Occipital lobe (tissue), 2 donors: ENCODE data around the gene CRYM. TPM values are rescaled to one million over a fixed set of nuclear protein-coding genes. Genes with fewer than 3 reads are reported as not detected.
"Not testable (repeated sequence)": the region's sequence is repeated elsewhere in the genome, so short reads cannot be mapped to it uniquely, and the experiment has no call there.

Experiments
- DNase-seq: peaks from one replicate; lab custom pipeline; 2025; lab: John Stamatoyannopoulos, UW
- total RNA-seq: library from RNA; depleted of rRNA; stranded (reverse); fragments of >200 nt; gene quantifications from one replicate; pipeline ENCODE4 v1.2.3, GENCODE V29; 2014

Gene CRYM
- total RNA-seq, 1 donor from 2014 or later = 66.6 TPM

DNA sequence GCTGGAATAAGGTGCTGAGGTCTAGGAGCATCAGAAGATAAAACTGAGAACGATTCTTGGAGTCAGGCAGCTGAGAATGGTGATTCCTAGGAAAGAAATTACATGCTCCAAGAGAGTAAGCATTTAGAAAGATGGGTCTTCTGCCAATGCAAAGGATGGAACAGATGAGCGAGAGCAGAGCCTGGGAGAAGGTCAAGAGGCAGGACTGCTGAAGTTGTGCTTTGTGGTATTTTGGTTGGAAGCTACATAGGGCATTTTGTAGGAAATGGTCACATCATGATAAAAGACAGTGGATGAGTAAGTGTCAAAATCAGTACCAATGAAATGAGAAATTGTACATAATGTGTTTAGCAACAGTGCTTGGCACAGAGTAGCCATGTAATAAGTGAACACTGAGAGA, 1.4 kb upstream of the CRYM start:
- DNase-seq = no peak

DNA sequence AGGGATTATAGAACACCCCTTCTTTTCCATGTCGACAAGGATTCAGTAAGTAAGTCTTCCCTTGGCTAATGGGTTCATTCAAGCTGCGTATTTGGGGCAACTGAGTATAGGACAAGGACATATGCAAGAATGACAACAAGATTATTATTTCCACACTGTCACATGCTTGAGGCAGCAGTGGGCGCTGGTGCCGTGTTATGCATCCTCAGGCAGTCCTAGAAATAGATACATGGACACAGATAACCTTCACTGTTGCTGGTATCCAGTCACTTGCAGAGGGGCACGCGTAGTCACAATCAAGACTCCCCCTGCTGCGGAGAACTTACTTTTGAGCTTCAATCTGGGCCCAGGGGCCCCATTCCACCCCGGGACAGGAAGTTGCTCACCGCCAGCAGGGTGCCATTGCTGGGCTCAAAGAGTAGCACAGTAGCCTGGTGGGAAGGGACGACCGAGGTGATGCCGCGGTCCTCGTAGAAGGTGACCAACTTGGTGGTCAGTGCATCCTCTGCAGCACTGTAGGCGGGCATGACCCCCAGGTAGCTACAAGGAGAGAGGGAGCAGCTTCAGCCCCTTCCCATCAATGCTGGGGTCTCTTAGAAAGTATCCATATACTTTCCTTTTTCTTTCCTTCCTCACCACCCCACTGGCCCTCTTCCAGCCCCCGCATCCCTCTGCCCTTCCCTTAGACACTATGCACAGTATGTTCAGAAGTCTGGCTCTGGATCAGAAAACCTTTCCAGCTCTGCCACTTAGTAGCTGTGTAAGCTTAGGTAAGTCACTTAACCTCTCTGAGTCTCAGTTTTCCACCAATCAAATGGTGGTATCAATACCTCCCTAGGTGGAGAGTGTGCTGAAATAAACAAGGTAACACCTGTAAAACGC, 804 bp downstream of the CRYM start:
- DNase-seq = no peak

DNA sequence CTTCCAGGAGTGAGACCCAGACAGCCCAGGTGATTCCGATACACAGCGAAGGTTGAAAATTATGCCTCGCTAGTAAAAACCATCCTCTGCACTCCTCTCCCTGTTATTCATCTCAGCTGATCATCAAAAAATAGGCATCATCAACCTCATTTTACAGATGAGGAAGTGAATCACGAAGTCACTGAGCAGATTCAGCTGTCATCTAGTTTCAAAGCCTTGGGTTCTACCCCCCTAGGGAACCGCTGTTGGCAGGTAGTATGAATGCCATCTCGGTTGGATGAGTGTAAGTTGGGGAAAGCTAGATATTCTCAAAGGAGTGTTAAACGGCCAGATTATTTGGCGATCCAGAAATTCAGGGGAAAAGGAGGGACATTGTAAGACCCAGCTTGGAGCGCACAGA, 2.0 kb downstream of the CRYM start:
- no peak for DNase-seq

DNA sequence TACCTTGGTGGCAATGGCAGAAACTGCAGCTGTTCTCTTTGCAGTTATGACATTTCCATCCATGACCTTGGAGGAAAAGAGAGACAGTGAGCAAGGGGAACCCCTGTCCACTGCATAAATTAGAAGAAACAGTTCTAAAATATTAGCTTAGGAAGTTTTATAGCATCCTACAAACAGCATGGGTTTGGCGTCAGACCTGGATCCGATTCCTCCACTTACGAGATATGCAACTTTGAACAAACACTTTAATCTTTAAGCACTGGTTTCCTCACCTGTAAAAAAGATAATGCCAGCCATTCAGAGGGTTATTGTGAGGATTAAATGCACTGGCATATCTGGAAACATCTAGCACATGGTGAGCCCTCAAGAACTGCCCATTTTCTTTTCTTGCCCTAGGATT, 2.6 kb downstream of the CRYM start:
- no peak for DNase-seq

DNA sequence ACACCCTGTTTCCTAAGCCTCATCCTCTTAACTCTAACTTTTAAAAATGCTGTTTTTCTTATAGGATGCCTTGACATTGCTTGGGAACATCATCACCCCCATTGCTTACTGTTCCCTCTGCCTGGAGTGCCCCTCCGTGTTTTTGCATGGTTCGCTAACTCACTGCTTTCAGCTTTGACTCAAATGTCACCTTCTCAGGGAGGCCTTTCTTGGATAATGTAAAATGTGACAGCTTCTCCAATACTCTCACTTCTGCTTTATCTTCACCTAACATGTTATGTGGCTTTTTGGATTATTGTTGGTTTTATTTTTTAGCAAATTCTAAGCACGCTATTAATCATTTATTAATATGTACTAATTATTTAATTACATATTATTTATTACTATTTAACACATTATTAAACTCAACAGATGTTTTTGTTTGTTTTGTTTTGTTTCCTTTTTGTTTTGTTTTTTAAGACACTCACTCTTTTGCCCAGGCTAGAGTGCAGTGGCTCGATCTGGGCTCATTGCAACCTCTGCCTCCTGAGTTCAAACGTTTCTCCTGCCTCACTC, 3.8 kb downstream of the CRYM start:
- DNase-seq = no peak

DNA sequence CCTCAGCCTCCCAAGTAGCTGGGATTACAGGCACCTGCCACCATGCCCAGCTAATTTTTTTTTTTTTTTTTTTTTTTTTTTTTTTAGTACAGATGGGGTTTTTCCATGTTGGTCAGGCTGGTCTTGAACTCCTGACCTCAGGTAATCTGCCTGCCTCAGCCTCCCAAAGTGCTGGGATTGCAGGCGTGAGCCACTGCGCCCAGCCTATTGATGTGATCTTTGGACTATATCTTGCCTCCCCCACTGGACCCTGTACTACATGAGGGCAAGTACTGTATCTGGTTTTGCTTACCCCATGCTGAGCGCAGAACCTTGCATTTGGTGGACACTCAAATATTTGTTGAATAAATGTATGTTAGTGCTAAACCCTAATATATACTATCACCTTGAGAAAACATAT, 5.3 kb downstream of the CRYM start:
- not testable (repeated sequence) for DNase-seq

DNA sequence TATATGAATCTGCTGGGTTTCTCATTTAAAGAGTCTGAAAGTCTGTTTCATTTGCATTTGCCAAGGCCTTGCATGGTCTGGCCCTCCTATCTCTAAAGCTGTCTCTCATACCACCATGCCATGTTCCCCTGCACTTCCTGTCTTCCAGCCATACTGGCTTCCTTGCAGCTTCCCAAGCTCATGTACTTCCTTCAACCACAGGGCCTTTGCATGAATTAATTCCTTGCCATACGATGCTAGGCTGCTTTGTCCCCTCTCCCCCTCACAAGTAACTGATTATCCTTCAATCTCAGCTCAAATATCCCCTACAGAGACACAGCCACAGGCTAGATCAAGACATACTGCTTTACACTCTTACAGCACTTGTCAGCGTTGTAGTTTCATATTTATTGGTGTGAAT, 5.8 kb downstream of the CRYM start:
- DNase-seq = no peak

DNA sequence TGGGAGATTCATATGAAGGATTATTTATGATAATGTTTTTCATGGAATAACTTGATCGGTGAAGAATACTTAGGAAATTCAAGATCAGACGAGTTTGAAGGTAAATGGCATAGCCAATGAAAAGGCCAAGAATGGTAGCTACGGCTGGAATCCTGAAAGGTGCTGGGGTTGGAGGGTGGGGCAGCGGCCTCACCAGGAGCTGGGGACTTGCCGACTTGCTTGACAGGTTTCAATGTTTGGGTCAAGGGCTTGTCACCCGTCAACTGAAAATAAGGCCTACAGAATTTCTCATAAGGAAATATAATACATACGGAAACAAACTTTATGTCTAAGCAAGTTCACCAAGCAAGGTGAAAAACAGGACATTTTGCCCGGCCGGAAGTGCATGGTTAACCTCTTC, 9.9 kb downstream of the CRYM start:
- DNase-seq = no peak

DNA sequence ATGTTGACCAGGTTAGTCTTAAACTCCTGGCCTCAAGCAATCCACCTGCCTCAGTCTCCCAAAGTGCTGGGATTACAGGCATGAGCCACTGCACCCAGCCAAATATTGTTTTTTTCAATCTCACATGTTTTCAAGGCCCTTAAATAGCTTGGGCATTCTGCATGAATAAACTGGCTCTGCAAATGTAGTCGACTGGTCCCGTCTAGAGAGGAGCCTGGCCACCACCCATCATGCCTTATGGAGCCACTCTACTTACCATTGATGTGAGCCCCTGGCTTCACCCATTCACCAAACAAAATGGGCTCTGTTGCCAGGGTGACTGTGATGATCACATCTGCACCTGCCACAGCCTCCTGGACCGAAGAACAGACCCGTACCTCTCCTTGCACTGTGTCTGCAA, 10.8 kb downstream of the CRYM start:
- no peak for DNase-seq

DNA sequence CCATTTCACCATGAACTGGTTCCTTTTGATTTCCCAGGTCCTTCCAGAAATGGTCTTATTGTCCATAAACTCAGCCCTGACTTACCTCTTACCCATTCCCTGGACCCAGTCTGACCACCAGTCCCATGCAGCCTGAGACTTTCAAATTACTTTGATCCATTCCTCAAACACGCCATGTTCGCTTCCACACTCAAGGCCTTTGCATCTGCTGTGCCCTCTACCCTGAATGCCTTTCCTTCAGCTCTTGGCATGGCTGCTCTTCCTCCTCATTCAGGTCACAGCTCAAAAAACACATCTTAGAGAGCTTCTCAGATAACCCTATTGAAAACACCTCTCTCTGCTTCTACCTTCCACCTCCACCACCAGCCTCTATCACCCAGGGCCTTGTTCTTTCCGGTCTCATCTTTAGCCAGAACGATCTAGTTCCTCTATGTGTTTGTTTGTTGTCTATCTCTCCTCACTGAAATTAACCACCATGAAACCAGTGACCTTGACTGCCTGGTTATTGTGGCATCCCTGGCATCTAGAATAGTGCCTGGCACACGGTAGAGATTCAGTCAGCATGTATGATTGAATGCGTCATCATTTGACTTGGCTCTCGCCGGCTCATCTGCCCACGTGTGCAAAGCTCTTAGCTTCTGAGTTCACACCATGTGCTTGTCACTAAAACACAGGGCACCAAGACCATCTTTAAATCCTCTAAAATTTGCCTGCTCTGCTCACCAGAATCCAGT, 12.8 kb downstream of the CRYM start:
- DNase-seq = peak; percentile 20

DNA sequence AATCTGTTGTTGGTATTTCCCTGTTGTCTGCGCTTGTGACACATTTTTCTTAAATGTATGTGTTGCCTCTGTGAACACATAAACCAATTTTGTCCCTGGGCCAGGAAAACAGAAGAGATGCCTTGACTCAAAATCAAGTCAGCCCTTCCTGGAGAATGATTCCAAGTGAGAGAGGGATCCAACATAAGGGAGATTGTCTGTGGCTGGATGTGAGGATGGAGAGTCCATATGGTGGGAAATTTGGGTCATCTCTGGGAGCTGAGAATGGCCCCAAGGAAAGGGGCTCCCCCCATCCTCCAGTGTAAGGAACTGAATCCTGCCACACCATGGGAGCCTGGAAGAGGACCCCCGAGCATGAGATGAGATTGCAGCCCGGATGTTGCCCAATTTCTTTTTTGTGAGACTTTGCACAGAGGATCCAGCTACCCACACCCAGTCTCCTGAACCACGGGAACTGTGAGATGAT, 13.5 kb downstream of the CRYM start:
- no peak for DNase-seq

DNA sequence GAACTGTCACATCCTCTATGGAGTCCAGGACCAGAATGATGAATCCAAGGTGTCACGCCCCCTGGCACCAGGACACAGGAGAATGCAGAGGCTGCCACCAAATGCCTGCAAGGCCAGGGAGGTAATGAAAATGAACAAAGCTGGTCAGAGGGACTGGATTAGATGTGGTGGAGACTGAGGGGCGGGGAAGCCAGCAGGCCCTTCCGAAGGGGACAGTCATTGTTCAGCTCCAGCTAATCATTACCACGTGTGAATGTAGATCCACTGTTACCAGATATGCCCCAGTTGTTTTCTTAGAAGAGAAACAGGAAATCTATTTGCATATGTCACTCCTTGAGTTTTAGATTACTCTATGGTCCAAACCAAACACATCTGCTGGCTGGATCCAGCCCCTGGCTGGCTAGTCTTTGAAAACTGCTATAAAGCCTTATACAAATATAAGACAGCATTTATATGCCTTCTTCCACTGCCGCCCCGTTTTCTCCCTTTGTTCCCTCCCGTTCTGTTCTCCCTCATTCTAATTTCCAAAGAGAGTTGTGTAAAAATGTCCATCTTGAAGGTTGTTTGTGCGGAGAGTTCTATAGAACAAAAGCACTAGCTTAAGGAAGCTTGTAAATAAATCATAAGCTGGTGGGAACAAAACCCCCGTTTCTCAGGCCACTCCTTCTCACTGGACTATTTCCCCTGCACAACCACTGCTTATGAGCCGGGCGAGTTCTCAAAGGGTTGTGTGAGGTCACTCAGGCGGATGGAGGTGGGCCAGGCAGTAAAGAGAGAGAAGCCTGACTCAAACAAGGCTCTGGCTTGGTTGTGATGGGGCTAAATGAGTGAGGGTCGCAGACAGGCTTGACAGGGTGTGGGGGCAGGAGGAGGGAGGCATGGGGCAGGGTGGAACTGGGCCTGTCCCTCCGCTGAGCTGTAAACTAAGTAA, 14.2 kb downstream of the CRYM start:
- no peak for DNase-seq

DNA sequence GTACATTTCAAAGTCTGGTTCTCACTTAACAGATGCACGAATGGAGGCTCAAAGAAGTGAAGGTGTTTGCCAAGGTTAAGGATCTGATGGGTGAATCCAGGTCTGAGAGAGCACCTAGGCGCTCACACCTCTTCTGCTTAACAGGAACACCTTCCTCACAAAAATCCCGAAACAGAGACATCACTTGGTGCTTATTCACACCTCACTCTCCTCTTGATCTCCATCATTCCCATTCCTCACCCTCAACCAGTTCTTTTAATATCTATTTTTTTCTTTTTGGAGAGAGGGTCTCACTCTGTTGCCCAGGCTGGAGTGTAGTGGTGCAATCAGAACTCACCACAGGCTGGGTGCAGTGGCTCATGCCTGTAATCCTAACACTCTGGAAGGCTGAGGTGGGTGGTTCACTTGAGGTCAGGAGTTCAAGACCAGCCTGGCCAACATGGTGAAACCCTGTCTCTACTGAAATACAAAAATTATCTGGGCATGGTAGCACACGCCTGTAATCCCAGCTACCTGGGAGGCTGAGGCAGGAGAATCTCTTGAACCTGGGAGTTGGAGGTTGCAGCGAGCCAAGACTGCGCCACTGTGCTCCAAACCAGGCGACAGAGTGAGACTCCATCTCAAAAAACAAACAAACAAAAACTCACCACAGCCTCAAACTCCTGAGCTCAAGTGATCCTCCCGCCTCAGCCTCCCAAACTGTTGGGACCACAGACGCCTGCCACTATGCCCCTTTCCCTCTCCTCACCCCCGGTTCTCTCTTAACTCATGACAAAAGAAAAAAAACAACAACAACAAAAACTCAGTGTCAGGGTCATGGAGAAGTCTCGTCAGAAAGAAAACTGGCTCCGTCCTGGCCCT, 15.1 kb downstream of the CRYM start:
- no peak for DNase-seq

DNA sequence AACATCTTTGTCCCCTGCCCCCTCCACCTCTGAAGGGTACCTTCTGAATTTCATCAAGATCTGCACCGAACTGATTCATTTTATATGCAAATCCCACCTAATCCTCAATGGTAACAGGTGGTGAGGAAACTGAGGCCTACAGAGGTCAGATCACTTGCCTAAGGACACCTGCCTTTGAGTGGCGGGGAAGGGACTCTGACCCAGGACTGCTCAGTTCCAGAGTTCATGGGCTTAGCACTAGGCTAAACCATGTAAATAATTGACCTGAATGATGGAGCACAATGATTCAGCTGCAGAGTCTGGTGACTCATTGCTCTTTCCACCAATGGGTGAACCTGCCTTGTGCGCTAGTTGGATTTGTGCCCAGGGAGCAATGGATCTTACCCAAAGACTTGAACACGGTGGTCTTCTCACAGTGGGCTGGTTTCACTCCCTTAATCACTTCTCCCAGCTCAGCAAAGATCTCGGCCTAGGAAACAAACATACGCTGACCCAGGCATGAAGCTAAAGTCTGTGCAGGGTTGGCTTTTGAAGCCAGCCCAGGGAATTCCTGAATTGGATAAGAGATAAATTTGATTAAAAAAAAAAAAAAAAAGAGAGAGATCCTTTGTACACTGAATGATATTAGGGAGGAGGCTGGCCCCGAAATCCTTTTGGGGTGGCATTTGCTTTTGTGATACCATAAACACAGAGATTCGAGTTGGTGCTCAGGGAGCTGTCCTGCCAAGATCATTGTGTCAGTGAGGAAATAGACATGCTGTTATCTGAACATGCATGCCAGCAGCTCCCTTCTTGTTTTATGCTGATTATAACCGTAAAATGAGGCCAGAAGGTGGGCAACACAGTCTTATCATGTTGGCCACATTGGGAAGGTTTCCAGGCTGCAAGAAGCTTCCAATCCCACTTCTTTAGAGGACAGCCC, 17.0 kb downstream of the CRYM start:
- no peak for DNase-seq

DNA sequence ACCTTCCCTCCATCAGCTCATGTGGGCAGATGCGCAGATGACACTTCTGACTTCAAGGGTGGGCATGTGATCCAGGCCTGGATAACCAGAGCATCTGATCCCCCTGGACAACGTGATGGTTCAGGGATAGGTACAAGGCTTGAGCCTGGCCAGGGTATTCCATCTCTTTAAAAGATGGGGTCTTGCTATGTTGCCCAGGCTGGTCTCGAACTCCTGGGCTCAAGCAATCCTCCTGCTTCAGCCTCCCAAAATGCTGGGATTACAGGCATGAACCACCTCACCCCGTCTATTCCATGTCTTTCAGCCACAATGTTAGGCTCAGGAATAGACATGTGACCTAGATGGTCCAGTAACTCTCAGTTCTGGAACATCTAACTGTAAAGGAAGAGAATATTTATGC, 20.8 kb downstream of the CRYM start:
- DNase-seq = no peak

DNA sequence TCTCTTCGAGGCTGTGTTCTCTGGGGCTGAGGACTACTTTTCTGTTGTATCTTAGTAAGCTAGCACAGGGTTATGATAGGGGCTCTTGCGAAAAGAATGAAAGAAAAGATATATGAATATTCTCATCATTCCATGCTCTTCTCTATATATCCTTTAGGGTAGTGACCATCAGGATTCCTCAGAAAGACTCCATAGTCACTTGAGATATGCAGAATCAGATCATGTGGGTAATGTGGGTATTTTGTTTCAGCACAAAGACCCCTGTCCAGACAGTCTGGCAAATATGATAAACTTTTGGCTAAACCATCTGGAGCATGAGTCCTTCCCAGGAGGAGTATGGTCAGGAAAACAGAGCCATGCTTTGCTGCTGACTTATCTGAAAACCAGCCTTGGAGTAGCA, 21.5 kb downstream of the CRYM start:
- no peak for DNase-seq

DNA sequence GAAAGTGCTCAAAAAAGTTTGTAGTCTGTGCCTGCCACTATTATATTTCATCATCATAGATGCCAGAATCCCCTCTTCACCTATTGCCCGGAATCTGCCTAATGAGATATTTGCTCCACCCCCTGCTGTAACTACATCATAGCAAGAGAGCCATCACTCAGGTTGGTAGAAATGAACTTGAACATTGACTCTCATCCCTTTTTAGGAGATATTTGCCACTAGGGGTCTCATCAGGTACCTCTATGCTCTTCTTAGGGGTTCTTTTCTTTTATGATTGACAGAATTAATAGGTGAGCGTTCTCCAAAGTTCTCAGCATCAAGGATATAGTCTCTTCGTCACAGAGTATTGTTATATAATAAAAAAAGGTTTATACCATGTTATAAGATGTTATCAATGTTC, 24.6 kb downstream of the CRYM start:
- DNase-seq = no peak

DNA sequence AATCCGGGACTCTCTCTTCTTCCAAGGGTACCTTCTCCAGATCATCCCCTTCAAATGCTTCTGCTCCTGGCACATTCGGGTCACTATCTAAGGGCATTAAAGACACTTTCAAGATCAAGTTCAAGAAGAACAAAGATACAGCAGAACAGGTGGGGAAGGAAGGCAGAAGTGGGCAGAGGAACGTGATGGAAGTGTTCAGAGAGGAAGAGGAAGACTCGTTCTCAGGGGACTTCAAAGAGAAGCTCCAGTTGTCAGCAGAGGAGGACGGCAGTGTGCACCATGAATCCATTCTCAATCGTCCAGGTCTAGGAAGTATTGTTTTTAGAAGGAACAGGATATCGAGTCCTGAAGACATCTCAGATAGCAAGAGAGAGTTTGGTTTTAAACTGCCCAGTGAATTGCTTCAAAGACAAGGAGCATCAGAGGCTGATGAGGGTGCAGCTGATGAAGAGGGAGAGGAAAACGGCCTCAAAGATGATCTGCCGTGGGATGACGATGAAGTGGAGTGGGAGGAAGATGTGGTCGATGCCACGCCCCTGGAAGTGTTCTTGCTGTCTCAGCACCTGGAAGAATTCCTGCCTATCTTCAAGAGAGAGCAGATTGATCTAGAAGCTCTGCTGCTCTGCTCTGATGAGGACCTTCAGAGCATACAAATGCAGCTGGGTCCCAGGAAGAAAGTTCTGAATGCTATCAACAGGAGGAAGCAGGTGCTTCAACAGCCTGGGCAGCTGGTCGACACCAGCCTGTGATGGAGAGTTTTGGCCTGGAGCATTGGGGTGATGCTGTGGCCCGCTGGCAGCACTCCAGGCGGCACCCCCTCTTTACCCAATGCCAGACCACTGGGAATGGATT, 27.8 kb downstream of the CRYM start:
- DNase-seq = no peak
